HepG2 (cell line): ENCODE results near the gene ITIH3. TPM values are rescaled to one million over a fixed set of nuclear protein-coding genes. Genes with fewer than 3 reads are reported as not detected.

Experiments
- CBFB ChIP-seq: sonication (generic); formaldehyde crosslinking; IDR thresholded peaks from 2 replicates; pipeline ENCODE4 v1.4.0; 2020; ENCODE audit warnings: missing genetic modification reagents
- CHD2 ChIP-seq: IDR thresholded peaks from 2 replicates; pipeline ENCODE4 v1.6.1; 2011; ENCODE audit warnings: low read depth, low read length, improper control_type of control experiment
- GPBP1L1 ChIP-seq: sonication (generic); formaldehyde crosslinking; IDR thresholded peaks from 2 replicates; pipeline ENCODE4 v1.5.0; 2020; ENCODE audit warnings: mild to moderate bottlenecking, missing genetic modification reagents
- HNRNPH1 ChIP-seq: fragments of 200-400 bp; formaldehyde crosslinking; optimal IDR thresholded peaks from 2 replicates; pipeline ENCODE3; 2017; ENCODE audit warnings: mild to moderate bottlenecking, low read depth, low read length
- SIX1 ChIP-seq: sonication (generic); formaldehyde crosslinking; IDR thresholded peaks from 2 replicates; pipeline ENCODE4 v1.4.0; 2020; ENCODE audit warnings: missing genetic modification reagents, borderline replicate concordance
- THAP9 ChIP-seq: sonication (generic); formaldehyde crosslinking; IDR thresholded peaks from 2 replicates; pipeline ENCODE4; 2020; ENCODE audit warnings: missing genetic modification reagents, mild to moderate bottlenecking, borderline replicate concordance
- ZBTB49 ChIP-seq: sonication (generic); formaldehyde crosslinking; IDR thresholded peaks from 2 replicates; pipeline ENCODE4 v1.4.0; 2020; ENCODE audit warnings: missing genetic modification reagents, borderline replicate concordance
- ZFP36L2 ChIP-seq: sonication (generic); formaldehyde crosslinking; IDR thresholded peaks from 2 replicates; pipeline ENCODE4 v1.4.0; 2020; ENCODE audit warnings: missing genetic modification reagents
- ZFP41 ChIP-seq: sonication (generic); formaldehyde crosslinking; IDR thresholded peaks from 2 replicates; pipeline ENCODE4 v1.4.0; 2020; ENCODE audit warnings: mild to moderate bottlenecking, missing genetic modification reagents, borderline replicate concordance
- polyA plus RNA-seq, 8 experiments: library from polyadenylated mRNA; depleted of rRNA in 3 of 8; stranded (reverse) in 7 of 8; unstranded in 1 of 8; fragments of >200 nt; fragmentation: Illumina TruSeq in 4 of 8; extraction: Trizol in 4 of 8; gene quantifications; 2 replicates each; pipeline versions ENCODE4 v1.2.1 to v1.2.3, GENCODE V29; 2011 to 2016; ENCODE audit warnings: low read depth in 4 of 8, missing spikeins in 1 of 8, mixed read lengths in 1 of 8; ENCODE audit not compliant: insufficient read depth in 1 of 8
- total RNA-seq, 5 experiments: library from RNA; depleted of rRNA; stranded (reverse); fragments of >200 nt; fragmentation: Illumina TruSeq; extraction: Trizol; gene quantifications; 2 replicates each; pipeline ENCODE4 v1.2.3, GENCODE V29; 2016; ENCODE audit warnings: low read depth in 1 of 5

ITIH3 gene
- total and polyA plus RNA-seq, 2 of the 13 experiments (the other 11 are each of a cell fraction or from before 2014, with no cell fraction given), result 105 to 632 TPM

- 0 out of 2 replicates have a peak, but pooled peaks have one; percentile 10 for TF ChIP-seq THAP9 (CRISPR knock-in tag)
- TF ChIP-seq ZBTB49 (CRISPR knock-in tag), result no peak
- TF ChIP-seq ZFP36L2 (CRISPR knock-in tag), result no peak
- no peak for TF ChIP-seq HNRNPH1
- no peak for TF ChIP-seq GPBP1L1 (CRISPR knock-in tag)
- 0 out of 2 replicates have a peak, but pooled peaks have one; percentile 25 for TF ChIP-seq ZFP41 (CRISPR knock-in tag)
- TF ChIP-seq SIX1 (CRISPR knock-in tag), result no peak
- no peak for TF ChIP-seq CBFB (CRISPR knock-in tag)
- no peak for TF ChIP-seq CHD2
These were observed 1.5 kb upstream of the ITIH3 start (continued) for GRCh38 chr3:52792961-52793695.
